Subcutaneous adipose tissue (tissue), 4 donors: Measurements from ENCODE around the gene TMEM94. TPM values are rescaled to one million over a fixed set of nuclear protein-coding genes. Genes with fewer than 3 reads are reported as not detected.

ENCODE experiments used
- CTCF ChIP-seq: fragments of 450-650 bp; IDR thresholded peaks from one replicate; pipeline ENCODE4 v1.5.1; 2016; ENCODE audit warnings: low read depth, mild to moderate bottlenecking, control low read depth, antibody characterized with exemption, moderate library complexity
- total RNA-seq, 4 donors: library from RNA; depleted of rRNA; stranded (reverse); fragments of >200 nt; gene quantifications; one replicate each; pipeline ENCODE4 v1.1.0, GENCODE V29; 2016

The TMEM94 gene
- total RNA-seq, 4 donors from 2014 or later, result 35.0 to 80.2 (median 45.9) TPM

GRCh38 chr17:75454193-75454592 is 2.2 kb upstream of the TMEM94 start:
- TF ChIP-seq CTCF, result no peak

DNA sequence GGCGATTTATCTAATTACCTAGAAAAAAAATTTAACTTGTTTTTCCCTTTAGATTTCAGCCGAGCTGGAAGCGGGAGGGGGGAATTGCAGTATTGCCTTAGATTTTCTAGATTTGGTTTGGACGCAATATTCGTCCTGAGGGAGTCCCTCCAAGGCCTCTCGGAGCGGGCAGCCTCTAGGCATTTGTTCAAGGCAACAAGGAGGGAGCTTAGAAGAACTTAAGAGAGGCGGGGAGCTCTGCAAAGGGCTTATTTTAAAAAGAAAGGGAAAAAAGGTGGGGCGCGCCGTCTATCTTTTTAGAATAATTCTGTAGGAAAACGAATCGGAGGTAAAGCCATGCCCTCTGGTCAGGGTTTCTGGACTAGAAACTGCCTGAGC is 407 bp upstream of the TMEM94 start:
- no peak for TF ChIP-seq CTCF

GRCh38 chr17:75457047-75457654 is 716 bp downstream of the TMEM94 start:
- TF ChIP-seq CTCF, result no peak

GRCh38 chr17:75459246-75459589 is 2.8 kb downstream of the TMEM94 start:
- no peak for TF ChIP-seq CTCF

GRCh38 chr17:75459590-75460267 is 3.3 kb downstream of the TMEM94 start:
- TF ChIP-seq CTCF, result no peak

DNA sequence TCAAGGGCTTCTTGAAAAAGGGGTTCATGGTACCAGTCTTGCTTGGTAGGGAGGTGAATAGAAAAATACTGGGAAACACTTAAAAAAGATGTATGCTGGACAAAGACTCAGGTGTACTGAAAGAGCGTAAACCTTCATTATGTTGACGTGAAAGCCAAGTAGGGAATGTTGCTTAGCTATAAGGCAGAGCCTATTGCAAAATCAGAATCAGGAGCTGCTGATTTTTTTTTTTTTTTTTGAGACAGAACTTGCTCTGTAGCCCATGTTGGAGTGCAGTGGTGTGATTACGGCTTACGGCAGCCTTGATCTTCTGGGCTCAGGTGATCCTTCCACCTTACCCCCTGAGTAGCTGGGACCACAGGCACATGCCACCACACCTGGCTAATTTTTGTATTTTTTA is 3.9 kb downstream of the TMEM94 start:
- no peak for TF ChIP-seq CTCF

DNA sequence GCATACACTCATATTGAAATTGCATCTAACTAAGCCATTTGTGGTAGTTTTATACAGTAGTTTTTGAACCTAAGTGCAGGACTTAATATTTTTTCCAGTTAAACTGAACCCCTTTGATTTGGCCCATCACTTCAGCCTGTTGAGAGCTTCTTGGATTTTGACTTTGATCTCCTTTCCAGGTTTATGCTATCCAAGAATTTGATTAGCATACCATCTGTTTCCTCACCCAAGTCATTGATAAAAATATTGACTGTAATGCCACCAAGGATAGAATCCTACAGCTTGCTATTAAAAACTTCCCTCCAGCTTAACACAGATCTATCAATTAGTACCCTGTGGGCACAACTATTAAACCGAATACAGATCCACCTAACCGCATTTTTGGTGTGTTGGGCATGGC is 7.2 kb downstream of the TMEM94 start:
- TF ChIP-seq CTCF, result no peak
